Breast epithelium (tissue), 3 donors: ENCODE results near the gene IDH3A.

ENCODE experiments used
- POLR2AphosphoS5 ChIP-seq, 3 donors: sonication (generic); formaldehyde crosslinking; IDR thresholded peaks; one replicate each; pipeline ENCODE4 v1.6.1; 2017; ENCODE audit warnings: antibody characterized with exemption in 3 of 3
- TF ChIP-seq, protein P1 (sequence below), 3 donors: fragments of 450-650 bp; IDR thresholded peaks; one replicate each; pipeline ENCODE4 v1.5.1; 2016 to 2017; ENCODE audit warnings: antibody characterized with exemption in 3 of 3, mild to moderate bottlenecking in 3 of 3, moderate library complexity in 3 of 3

DNA sequence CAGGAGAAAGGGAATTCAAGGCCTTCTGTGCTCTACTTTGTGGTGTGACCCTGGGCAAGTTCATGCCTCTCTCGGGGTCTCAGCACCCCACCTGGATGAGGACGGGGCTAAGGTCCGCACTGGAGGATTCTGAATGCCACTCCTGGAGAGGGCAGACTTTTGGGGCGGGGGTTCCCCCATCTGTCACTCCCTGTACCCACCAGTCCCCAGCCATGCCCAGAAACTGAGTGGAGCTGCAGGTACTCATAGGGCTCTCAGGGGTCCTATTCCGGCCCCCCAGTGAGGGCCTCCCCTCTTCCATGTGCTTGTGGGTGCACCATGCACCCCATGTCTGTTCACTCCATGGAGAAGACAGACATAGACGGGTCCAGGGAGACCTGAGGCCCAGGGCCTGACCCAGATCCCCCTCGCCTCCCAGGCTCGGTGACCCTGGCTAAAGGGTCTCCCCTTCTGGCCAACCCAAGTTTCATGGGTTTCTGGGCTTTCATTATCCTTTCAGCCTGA, 59.2 kb downstream of the IDH3A start:
- TF ChIP-seq, protein P1, sequence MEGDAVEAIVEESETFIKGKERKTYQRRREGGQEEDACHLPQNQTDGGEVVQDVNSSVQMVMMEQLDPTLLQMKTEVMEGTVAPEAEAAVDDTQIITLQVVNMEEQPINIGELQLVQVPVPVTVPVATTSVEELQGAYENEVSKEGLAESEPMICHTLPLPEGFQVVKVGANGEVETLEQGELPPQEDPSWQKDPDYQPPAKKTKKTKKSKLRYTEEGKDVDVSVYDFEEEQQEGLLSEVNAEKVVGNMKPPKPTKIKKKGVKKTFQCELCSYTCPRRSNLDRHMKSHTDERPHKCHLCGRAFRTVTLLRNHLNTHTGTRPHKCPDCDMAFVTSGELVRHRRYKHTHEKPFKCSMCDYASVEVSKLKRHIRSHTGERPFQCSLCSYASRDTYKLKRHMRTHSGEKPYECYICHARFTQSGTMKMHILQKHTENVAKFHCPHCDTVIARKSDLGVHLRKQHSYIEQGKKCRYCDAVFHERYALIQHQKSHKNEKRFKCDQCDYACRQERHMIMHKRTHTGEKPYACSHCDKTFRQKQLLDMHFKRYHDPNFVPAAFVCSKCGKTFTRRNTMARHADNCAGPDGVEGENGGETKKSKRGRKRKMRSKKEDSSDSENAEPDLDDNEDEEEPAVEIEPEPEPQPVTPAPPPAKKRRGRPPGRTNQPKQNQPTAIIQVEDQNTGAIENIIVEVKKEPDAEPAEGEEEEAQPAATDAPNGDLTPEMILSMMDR (IDR thresholded peaks at IDR 0.05), result no peak
- TF ChIP-seq POLR2AphosphoS5 (IDR thresholded peaks at IDR 0.05), result no peak
